DOHH2 (cell line): ENCODE data around the gene COX19.

ENCODE experiments used
- CTCF ChIP-seq: fragments of 200-600 bp; sonication (generic); IDR thresholded peaks from one replicate; pipeline ENCODE4 v1.5.1; 2014; ENCODE audit warnings: antibody characterized with exemption, mild to moderate bottlenecking, low read depth, low read length; ENCODE audit not compliant: poor library complexity, severe bottlenecking
- EZH2phosphoT487 ChIP-seq: fragments of 200-600 bp; sonication (generic); IDR thresholded peaks from 2 replicates; pipeline ENCODE4 v1.6.1; 2017; ENCODE audit warnings: borderline replicate concordance, mild to moderate bottlenecking, antibody characterized with exemption, low read length, moderate library complexity, mixed read lengths

GRCh38 chr7:926061-927030 lies 49.0 kb downstream of the COX19 start:
- no peak for TF ChIP-seq CTCF
- TF ChIP-seq EZH2phosphoT487 = no peak
